Sigmoid colon (tissue), 7 donors: Measurements from ENCODE around the gene ZNF564. TPM values are rescaled to one million over a fixed set of nuclear protein-coding genes. Genes with fewer than 3 reads are reported as not detected.
"Not testable (repeated sequence)": the region's sequence is repeated elsewhere in the genome, so short reads cannot be mapped to it uniquely, and the experiment has no call there.

ENCODE experiments used
- DNase-seq: peaks from one replicate; pipeline ENCODE4 v3.0.0-alpha.2; 2019
- H3K27ac ChIP-seq, 4 donors: fragments of 200-600 bp; sonication (generic); one replicate each; pipeline ENCODE4 v1.5.1; 2016 to 2019; ENCODE audit warnings: mild to moderate bottlenecking in 1 of 4
- H3K27me3 ChIP-seq, 3 donors: fragments of 200-600 bp; sonication (generic); one replicate each; pipeline ENCODE4 v1.5.1; 2019; ENCODE audit warnings: mild to moderate bottlenecking in 1 of 3
- H3K36me3 ChIP-seq, 4 donors: fragments of 200-600 bp; sonication (generic); one replicate each; pipeline ENCODE4 v1.5.1; 2016 to 2019
- H3K4me1 ChIP-seq, 4 donors: fragments of 200-600 bp; sonication (generic); one replicate each; pipeline ENCODE4 v1.5.1; 2017 to 2019
- H3K4me3 ChIP-seq, 4 donors: fragments of 200-600 bp; sonication (generic); one replicate each; pipeline ENCODE4 v1.5.1; 2017 to 2019; ENCODE audit warnings: mild to moderate bottlenecking in 2 of 4, moderate library complexity in 1 of 4
- H3K9me3 ChIP-seq, 4 donors: fragments of 200-600 bp in 3 of 4; sonication (generic) in 3 of 4; one replicate each; pipeline versions ENCODE4 v1.5.1 to v1.6.1; 2013 to 2019
- EP300 ChIP-seq, 4 donors: sonication (generic); formaldehyde crosslinking; IDR thresholded peaks; one replicate each; pipeline ENCODE4 v1.6.1; 2017; ENCODE audit warnings: antibody characterized with exemption in 4 of 4
- POLR2A ChIP-seq, 2 donors: fragments of 450-650 bp; IDR thresholded peaks; one replicate each; pipeline ENCODE4 v1.6.1; 2016; ENCODE audit warnings: antibody characterized with exemption in 2 of 2, mild to moderate bottlenecking in 2 of 2, moderate library complexity in 2 of 2
- POLR2AphosphoS5 ChIP-seq, 4 donors: sonication (generic); formaldehyde crosslinking; IDR thresholded peaks; one replicate each; pipeline ENCODE4 v1.6.1; 2017; ENCODE audit warnings: antibody characterized with exemption in 4 of 4
- WGBS, 2 donors: extraction: QIAGEN DNeasy Blood & Tissue Kit; methylation state at CpG; one replicate each; pipeline ENCODE4 v1.1.7; 2013; 5-methylcytosine and 5-hydroxymethylcytosine counted together
- intact Hi-C: fragments of 100-400 bp; cut with DNase I; formaldehyde crosslinking; loops from one replicate; pipeline ENCODE4 v1.15.1; 2023
- polyA plus RNA-seq, 3 donors: library from polyadenylated mRNA; stranded (reverse); fragments of 200-250 nt; gene quantifications; one replicate each; pipeline ENCODE4 v1.2.3, GENCODE V29; 2013
- total RNA-seq, 4 donors: library from RNA; depleted of rRNA; stranded (reverse); fragments of >200 nt; gene quantifications; one replicate each; pipeline ENCODE4 v1.1.0, GENCODE V29; 2016
- TF ChIP-seq, protein P1 (sequence below), 4 experiments: fragments of 450-650 bp in 3 of 4; fragments of 200-600 bp in 1 of 4; IDR thresholded peaks; one replicate each; pipeline ENCODE4 v1.5.1; 2016 to 2019; ENCODE audit warnings: antibody characterized with exemption in 4 of 4, mild to moderate bottlenecking in 3 of 4, moderate library complexity in 2 of 4
- donor health status: healthy with polysubstance abuse.
- donor health status: Bipolar disorder and iron deficiency.
- donor health status: healthy.

Gene ZNF564
- total and polyA plus RNA-seq, 7 donors, result 7.4 to 17.8 (median 11.7) TPM

DNA sequence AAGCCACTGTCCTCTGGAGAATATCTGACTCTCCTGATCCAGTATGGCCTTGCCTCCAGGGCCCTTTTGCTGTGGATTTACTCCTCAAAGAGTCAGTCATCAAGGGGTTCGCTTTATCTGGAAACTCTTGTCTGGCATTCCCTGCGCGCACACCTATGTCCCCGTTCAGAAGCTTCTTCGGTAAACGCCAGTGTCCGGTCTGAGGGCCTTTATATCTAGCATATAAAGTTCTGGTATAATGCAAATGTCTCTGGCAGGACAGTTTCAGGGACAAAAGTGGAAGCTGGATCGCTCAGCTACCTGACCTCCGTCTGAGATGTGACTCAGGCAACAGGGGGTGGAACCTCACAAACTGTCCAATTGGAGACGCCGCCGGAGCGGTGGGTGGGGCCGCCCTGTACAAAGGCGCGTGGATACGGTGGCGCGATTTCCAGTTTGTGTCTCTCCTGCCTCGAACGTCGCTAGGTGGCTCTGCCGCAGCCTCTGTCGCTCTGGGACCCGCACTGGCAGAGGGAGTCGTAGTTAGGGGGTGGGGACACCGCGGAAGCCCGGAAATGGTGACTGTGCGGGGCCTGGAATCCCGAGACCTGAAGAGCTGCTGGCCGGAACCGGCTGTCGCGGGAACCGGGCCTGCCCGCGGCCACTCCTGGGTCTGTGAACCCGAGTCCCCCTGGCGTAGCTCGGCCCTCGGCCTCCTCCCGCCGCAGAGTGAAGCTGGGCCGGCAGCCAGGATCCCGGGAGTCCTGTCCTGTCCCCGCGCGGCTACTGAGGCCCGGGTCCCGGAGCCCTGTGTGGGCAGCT, 56.1 kb downstream of the ZNF564 start:
- TF ChIP-seq EP300 (IDR thresholded peaks at IDR 0.05) (no peak), POLR2A (IDR thresholded peaks at IDR 0.05) (peak in 1 of 2 donors; percentile 24), POLR2AphosphoS5 (IDR thresholded peaks at IDR 0.05) (peak; percentile 65 to 91 (median 75))
- TF ChIP-seq, protein P1, sequence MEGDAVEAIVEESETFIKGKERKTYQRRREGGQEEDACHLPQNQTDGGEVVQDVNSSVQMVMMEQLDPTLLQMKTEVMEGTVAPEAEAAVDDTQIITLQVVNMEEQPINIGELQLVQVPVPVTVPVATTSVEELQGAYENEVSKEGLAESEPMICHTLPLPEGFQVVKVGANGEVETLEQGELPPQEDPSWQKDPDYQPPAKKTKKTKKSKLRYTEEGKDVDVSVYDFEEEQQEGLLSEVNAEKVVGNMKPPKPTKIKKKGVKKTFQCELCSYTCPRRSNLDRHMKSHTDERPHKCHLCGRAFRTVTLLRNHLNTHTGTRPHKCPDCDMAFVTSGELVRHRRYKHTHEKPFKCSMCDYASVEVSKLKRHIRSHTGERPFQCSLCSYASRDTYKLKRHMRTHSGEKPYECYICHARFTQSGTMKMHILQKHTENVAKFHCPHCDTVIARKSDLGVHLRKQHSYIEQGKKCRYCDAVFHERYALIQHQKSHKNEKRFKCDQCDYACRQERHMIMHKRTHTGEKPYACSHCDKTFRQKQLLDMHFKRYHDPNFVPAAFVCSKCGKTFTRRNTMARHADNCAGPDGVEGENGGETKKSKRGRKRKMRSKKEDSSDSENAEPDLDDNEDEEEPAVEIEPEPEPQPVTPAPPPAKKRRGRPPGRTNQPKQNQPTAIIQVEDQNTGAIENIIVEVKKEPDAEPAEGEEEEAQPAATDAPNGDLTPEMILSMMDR (IDR thresholded peaks at IDR 0.05), result peak in 1 of 4 experiments; percentile 8
- no peaks in the 10 kb centered on the region for H3K27me3 ChIP-seq
- DNase-seq, result peak; percentile 97
- intact Hi-C loops, result loop anchor here (2.0 to 5.0 kb wide), 2 partner anchors 53 to 56 kb away; partner anchors contain the start of genes ZNF443 and ZNF564
- 0 to 3% methylated on average over 51 of the region's 51 CpGs for WGBS, 2 donors
- H3K4me3 ChIP-seq, result peak overlapping the region; percentile 46 to 68 (median 58)
- peak overlapping the region; percentile 64 to 85 (median 76) for H3K27ac ChIP-seq
- H3K36me3 ChIP-seq, result no peaks in the 10 kb centered on the region
- no peaks in the 10 kb centered on the region for H3K9me3 ChIP-seq
- H3K4me1 ChIP-seq, result peaks cover 0 to 15% (median 7%) of the 10 kb centered on the region in 4 donors

DNA sequence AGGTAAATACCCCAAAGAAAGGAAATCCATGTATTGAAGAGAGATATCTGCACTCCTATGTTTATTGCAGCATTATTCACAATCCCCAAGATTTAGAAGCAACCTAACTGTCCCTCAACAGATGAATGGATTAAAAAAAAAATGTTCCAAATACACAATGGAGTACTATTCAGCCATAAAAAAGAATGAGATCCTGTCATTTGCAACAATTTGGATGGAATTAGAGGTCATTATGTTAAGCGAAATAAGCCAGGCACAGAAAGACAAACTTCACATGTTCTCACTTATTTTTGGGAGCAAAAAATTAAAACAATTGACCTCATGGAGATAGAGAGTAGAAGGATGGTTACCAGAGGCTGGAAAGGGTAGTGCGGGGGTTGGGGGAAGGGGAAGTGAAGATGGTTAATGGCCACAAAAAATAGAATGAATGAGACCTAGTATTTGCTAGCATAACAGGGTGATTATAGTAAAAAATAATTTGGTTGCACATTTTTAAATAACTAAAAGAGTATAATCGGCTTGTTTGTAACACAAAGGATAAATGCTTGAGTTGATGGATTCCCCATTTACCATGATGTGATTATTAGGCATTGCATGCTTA, 56.9 kb downstream of the ZNF564 start:
- intact Hi-C loops, result loop anchor here (2.0 kb wide), 1 partner anchor 56 kb away; the partner anchor contains the start of gene ZNF564

DNA sequence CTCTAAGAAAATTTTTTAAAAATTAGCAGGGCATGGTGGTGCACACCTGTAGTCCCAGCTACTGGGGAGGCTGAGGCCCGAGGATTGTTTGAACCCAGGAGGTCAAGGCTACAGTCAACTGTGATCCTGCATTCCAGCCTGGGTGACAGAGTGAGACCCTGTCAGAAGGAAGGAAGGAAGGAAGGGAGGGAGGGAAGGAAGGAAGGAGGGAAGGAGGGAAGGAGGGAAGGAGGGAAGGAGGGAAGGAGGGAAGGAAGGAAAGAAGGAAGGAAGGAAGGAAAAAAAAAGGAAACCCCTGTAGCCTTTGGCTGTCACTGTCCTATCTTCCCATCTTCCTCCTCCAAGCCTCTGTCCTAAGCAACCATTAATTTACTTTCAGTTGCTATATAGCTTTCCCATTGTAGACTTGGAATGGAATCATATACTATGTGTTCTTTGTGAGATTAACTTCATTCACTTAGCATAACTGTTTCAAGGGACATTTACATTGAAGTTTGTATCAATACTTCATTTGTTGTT, 65.0 kb downstream of the ZNF564 start:
- H3K27me3 ChIP-seq, intact Hi-C loops, DNase-seq, H3K9me3 ChIP-seq, H3K4me3 ChIP-seq, H3K36me3 ChIP-seq, H3K27ac ChIP-seq: not testable (repeated sequence)
- 92 to 97% methylated on average over 1 of the region's 1 CpG for WGBS, 2 donors
- H3K4me1 ChIP-seq, result peaks cover 0 to 22% (median 9%) of the 10 kb centered on the region in 4 donors

More for the DNA sequence above, 56.9 kb downstream of the ZNF564 start:
- Histone ChIP-seq H3K27me3 (no peaks in the 10 kb centered on the region), H3K4me3 (peak overlapping the region in 2 of 4 donors; percentile 61 to 68), H3K9me3 (no peaks in the 10 kb centered on the region), H3K36me3 (no peaks in the 10 kb centered on the region), H3K27ac (peak overlapping the region in 3 of 4 donors; percentile 64 to 85 (median 73)), H3K4me1 (peaks cover 0 to 15% (median 7%) of the 10 kb centered on the region in 4 donors)
- WGBS, 2 donors, result 95% methylated on average over 3 of the region's 3 CpGs
- no peak for DNase-seq
- TF ChIP-seq, protein P1 (IDR thresholded peaks at IDR 0.05), result no peak

DNA sequence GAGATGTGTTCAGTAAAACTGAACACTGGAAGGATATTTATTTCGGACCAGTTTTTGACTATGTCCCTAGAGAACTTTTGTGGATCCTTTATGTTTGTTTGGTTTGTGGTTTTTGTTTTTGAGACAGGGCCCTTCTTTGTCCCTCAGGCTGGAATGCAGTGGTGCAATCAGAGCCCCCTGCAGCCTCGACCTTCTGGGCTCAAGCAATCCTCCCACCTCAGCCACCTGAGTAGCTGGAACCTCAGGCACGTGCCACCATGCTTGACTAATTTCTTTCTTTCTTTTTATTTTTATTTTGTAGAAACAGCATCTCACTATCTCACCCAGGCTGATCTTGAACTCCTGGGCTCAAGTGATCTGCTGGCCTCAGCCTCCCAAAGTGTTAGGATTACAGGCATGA, 65.7 kb downstream of the ZNF564 start:
- no peak overlapping the region for H3K27ac ChIP-seq
- H3K4me3 ChIP-seq, result peak overlapping the region in 1 of 4 donors; percentile 85
- intact Hi-C loops, result loop anchor here (2.0 kb wide), 2 partner anchors 43 to 65 kb away; partner anchors contain the start of gene ZNF564

More for the DNA sequence above, 65.7 kb downstream of the ZNF564 start:
- no peaks in the 10 kb centered on the region for H3K36me3 ChIP-seq
- H3K9me3 ChIP-seq, result no peaks in the 10 kb centered on the region
- H3K27me3 ChIP-seq, result no peaks in the 10 kb centered on the region
- no peak for DNase-seq
- peaks cover 0 to 22% (median 9%) of the 10 kb centered on the region in 4 donors for H3K4me1 ChIP-seq
- TF ChIP-seq POLR2A (IDR thresholded peaks at IDR 0.05), result no peak
- TF ChIP-seq, protein P1 (IDR thresholded peaks at IDR 0.05), result no peak
- no peak for TF ChIP-seq POLR2AphosphoS5 (IDR thresholded peaks at IDR 0.05)
- no peak for TF ChIP-seq EP300 (IDR thresholded peaks at IDR 0.05)
- 69 to 78% methylated on average over 3 of the region's 3 CpGs for WGBS, 2 donors
